Epithelial cell of proximal tubule (primary cell): Measurements from ENCODE around the gene CYP2D6. TPM values are rescaled to one million over a fixed set of nuclear protein-coding genes. Genes with fewer than 3 reads are reported as not detected.

Experiments
- DNase-seq: peaks from one replicate; pipeline ENCODE4 v3.0.0-alpha.2; 2011; ENCODE audit warnings: low read depth
- H3K4me3 ChIP-seq: 2 replicates; pipeline ENCODE4 v1.5.1; 2011; ENCODE audit warnings: low read depth, mild to moderate bottlenecking, low read length
- total RNA-seq: library from RNA; depleted of rRNA; stranded (reverse); fragments of >200 nt; gene quantifications from 2 replicates; pipeline ENCODE4 v1.2.3, GENCODE V29; 2015
- TF ChIP-seq, protein P1 (sequence below): conservative IDR thresholded peaks from 2 replicates; pipeline ENCODE4 v1.5.1; 2012; ENCODE audit warnings: low read depth, mild to moderate bottlenecking, low read length

Gene CYP2D6
- total RNA-seq, 1 donor from 2014 or later = 0.29 TPM

DNA sequence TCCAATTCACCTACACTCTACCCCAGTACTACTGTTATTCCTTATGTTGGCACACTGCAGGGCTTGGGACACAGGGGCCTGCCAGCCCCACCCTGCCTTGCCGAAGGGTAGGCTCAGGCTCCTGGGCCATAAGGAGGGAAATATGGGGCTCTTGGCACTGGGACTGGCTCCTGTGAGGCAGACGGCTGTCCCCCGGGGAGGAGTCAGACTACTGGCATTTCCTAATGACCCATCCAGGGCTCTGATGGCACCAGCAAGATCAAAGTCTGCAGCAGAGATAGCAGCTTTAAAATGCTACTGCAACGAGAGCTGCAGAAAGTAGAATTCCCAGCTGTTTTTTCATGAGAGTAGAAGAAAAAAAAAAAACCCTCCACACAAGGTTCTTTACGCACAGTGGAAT lies 42.2 kb upstream of the CYP2D6 start:
- DNase-seq = no peak
- no peak overlapping the region for H3K4me3 ChIP-seq
- TF ChIP-seq, protein P1, sequence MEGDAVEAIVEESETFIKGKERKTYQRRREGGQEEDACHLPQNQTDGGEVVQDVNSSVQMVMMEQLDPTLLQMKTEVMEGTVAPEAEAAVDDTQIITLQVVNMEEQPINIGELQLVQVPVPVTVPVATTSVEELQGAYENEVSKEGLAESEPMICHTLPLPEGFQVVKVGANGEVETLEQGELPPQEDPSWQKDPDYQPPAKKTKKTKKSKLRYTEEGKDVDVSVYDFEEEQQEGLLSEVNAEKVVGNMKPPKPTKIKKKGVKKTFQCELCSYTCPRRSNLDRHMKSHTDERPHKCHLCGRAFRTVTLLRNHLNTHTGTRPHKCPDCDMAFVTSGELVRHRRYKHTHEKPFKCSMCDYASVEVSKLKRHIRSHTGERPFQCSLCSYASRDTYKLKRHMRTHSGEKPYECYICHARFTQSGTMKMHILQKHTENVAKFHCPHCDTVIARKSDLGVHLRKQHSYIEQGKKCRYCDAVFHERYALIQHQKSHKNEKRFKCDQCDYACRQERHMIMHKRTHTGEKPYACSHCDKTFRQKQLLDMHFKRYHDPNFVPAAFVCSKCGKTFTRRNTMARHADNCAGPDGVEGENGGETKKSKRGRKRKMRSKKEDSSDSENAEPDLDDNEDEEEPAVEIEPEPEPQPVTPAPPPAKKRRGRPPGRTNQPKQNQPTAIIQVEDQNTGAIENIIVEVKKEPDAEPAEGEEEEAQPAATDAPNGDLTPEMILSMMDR = no peak

DNA sequence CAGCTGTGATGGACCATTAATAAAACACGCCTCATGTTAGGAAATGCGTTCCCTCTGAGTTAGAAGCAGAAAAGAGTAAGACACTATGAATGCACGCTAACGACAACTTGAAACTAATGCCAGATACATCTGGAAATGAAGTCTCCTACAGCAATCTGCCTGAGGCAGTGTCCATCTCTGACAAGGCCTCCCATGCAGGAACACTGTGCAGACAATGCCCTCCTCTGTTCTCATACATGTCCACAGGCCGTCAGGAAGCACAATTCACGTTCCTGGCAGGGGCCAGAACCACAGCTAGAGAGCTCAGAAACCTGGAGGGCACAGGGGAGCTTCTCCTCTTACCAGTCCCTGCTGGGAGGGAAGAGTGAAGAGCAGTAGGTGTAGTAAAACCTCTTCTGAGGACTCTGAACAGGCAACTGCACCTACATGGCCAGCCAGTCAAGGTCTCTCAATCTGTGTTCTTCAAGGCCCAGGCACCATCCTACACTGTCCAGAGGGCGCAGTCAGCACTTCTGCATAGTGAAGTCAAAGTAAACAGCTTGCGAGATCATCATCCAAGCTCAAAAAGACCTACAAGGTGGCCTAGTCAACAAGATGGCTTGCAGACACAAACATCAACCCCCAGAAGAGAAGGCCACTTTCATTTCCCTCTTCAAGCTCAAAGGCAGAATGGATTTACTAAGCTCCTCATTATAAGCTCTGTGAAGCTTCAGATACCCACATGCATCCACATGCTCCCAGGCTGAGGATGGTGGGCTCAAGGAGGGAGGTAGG lies 41.5 kb upstream of the CYP2D6 start:
- TF ChIP-seq, protein P1 = no peak
- DNase-seq = no peak
- H3K4me3 ChIP-seq = no peak overlapping the region

DNA sequence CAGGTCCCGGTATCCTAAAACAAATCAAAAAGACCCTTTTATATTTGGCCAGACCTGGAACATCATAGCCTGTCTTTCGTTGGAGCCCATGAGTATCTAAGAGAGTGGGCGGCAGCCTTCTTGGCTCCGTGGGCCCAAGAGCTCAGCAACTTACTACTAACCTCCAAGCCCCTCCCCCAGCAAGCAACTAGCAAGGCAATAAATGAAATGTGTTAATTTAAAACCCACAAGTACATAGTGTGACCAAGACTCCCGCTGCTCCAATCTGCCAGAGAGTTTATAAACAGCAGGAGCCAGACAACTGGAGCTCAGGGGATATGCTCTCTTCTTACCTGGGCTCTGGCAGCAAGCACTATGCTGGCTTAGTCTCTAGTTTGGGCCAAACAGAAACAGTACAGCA lies 40.8 kb upstream of the CYP2D6 start:
- H3K4me3 ChIP-seq = no peak overlapping the region
- TF ChIP-seq, protein P1 = no peak
- DNase-seq = no peak

DNA sequence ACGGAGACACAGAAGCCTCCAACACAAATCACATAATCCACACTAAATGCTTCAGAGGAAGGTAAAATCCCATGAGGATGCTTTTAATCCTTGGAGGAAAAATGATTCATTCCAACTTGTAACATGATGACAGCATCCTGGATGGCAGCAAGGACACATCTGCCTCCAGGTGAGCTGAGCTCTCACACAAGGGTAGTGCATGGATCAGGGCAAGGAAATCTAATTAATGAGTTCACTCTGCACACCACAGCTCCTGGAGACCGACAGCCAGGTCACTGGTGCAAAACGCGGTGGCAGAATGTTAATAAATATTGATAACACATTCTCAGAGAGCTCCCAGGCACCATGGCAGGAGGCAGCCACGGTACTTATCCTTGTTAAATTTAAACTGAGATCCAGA lies 40.3 kb upstream of the CYP2D6 start:
- TF ChIP-seq, protein P1 = no peak
- DNase-seq = no peak
- H3K4me3 ChIP-seq = no peak overlapping the region

DNA sequence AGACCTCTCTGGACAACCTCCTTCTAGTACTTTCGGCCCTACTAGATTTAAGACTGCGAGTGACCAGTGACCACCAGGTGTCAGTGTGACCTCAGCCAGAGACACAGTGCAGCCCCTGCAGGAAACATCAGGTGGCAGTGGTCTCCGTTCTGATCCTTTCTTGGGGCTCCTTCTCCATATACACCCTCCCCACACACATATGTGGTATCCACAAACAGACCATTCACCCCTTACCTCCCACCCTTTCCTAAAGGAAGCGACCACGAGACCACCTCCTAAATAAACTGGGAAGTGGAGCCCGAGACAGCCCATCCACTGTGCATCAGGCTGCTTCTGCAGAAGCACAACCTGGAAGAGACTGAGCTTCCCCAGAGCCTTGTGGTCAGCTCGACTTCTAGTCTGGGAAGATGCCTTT lies 38.5 kb upstream of the CYP2D6 start:
- DNase-seq = no peak
- TF ChIP-seq, protein P1 = peak; percentile 99
- H3K4me3 ChIP-seq = no peak overlapping the region

DNA sequence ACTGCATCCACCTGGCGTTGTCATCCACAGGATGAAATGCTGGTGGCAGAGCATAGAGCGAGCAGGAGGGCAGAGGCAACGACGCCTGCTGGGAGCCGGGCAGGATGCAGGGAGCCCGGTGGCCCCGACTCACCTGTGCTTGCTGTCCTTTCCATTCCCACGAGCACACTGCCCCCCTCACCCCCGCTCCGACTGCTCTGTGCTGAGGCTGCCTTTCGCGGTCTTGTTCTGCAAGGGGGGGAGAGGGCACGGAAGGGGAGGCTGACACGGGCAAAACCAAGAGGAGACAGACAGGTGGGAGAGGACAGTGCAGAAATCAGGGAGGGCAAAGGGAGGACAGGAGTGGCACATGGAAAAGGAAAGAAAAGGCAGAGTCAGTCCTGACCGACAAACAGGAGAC lies 37.9 kb upstream of the CYP2D6 start:
- TF ChIP-seq, protein P1 = no peak
- DNase-seq = no peak
- H3K4me3 ChIP-seq = no peak overlapping the region

DNA sequence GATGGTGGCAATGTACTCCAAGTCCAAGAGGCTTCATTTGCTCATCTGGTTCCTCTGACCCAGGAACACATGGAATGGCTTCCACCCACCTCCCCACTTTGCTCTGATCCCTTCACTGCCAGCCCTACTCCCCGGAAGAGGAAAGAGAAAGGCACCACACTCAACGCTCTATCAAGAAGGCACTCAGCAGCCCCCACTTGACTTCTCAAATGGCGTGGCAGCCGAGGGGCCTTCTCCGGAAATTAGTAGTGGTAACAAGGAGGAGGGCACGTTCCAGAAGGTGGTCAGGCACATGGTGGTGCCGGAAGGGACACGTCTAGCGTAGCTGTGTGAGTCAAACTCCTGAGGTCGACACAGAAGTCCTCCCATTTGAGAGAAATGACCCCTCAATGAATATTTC lies 36.5 kb upstream of the CYP2D6 start:
- TF ChIP-seq, protein P1 = no peak
- DNase-seq = no peak
- H3K4me3 ChIP-seq = no peak overlapping the region
